ENCODE results near the gene LGI1. TPM values are rescaled to one million over a fixed set of nuclear protein-coding genes. Genes with fewer than 3 reads are reported as not detected.

LGI1 gene
- total and polyA plus RNA-seq, 2 of the 8 experiments (the other 6 are each of a cell fraction or from before 2014, with no cell fraction given) = 0.15 TPM; not detected in 1

DNA sequence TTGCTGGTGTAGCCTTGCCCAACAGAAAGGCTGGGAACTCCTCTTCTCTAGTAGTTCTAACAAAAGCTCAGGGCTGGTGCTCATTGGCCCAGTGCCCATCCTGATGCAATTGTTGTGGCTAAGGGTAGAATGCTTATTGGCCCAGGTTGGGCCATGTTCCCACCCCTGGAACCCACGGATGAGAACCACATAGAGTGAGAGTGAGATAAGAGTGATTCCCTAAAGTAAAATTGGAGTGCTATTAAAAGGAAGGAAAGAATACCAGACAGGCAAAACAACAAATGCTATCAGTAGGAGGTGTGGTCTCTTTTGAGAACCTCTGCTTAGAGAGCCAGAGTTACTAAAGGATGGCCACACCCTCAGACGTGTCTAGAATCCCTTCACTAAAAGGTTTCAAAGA, 49.2 kb downstream of the LGI1 start (continued):
- TF ChIP-seq KDM5A (IDR thresholded peaks at IDR 0.05; ENCODE audit: low read length) = no peak
- no peak for TF ChIP-seq SRF (IDR thresholded peaks at IDR 0.05; ENCODE audit: low read depth, low read length)
- no peak for TF ChIP-seq BRCA1 (IDR thresholded peaks at IDR 0.05; ENCODE audit: low read depth, low read length)
- TF ChIP-seq GABPA (IDR thresholded peaks at IDR 0.05; ENCODE audit: borderline replicate concordance, insufficient read depth, low read length) = no peak
- TF ChIP-seq YY1 (IDR thresholded peaks at IDR 0.05; ENCODE audit: low read depth, low read length) = no peak
